Left lobe of liver (tissue), 2 donors: ENCODE measurements around the gene NEDD4L. TPM values are rescaled to one million over a fixed set of nuclear protein-coding genes. Genes with fewer than 3 reads are reported as not detected.
"Not testable (repeated sequence)": the region's sequence is repeated elsewhere in the genome, so short reads cannot be mapped to it uniquely, and the experiment has no call there.

Experiments
- ATAC-seq: fragments of 200-7000 bp; cut with Tn5 transposase; one replicate; pipeline ENCODE4 v1.9.1; 2020; ENCODE audit warnings: mild to moderate bottlenecking, moderate library complexity
- DNase-seq: peaks from one replicate; pipeline ENCODE4 v3.0.0-alpha.2; 2020; ENCODE audit warnings: low spot score
- total RNA-seq: library from RNA; stranded (reverse); gene quantifications from one replicate; pipeline ENCODE4 v1.2.1, GENCODE V29; 2021
- donor health status: DM: no; HTN: no; CAD: no; lungs with moderate emphysema.
- donor health status: DM: no; HTN: yes; CAD: no.

The NEDD4L gene
- total RNA-seq, 1 donor from 2014 or later = 22.3 TPM

- no peak for DNase-seq
- ATAC-seq = no peak
Observed at GRCh38 chr18:58360324-58360723, 316.3 kb downstream of the NEDD4L start.

- DNase-seq (no peak), ATAC-seq (peak; percentile 35)
Observed at GRCh38 chr18:58361212-58361611, 317.2 kb downstream of the NEDD4L start.

GRCh38 chr18:58362027-58362575 lies 318.1 kb downstream of the NEDD4L start:
- no peak for DNase-seq
- peak; percentile 71 for ATAC-seq

- ATAC-seq = peak; percentile 76
- no peak for DNase-seq
Observed at GRCh38 chr18:58362829-58363271, 318.8 kb downstream of the NEDD4L start.

GRCh38 chr18:58363767-58364540 lies 319.9 kb downstream of the NEDD4L start:
- ATAC-seq = no peak
- DNase-seq = no peak

GRCh38 chr18:58364876-58365528 lies 321.0 kb downstream of the NEDD4L start:
- DNase-seq = no peak
- no peak for ATAC-seq

- ATAC-seq (no peak), DNase-seq (no peak)
Observed at GRCh38 chr18:58367425-58368140, 323.6 kb downstream of the NEDD4L start.

- DNase-seq (no peak), ATAC-seq (no peak)
Observed at GRCh38 chr18:58369616-58370015, 325.6 kb downstream of the NEDD4L start.

- no peak for ATAC-seq
- no peak for DNase-seq
Observed at GRCh38 chr18:58370038-58370580, 326.1 kb downstream of the NEDD4L start.

- ATAC-seq (no peak), DNase-seq (no peak)
Observed at GRCh38 chr18:58370612-58371011, 326.6 kb downstream of the NEDD4L start.

- ATAC-seq = no peak
- DNase-seq = no peak
Observed at GRCh38 chr18:58373481-58373880, 329.5 kb downstream of the NEDD4L start.

GRCh38 chr18:58375051-58375450 lies 331.0 kb downstream of the NEDD4L start:
- ATAC-seq = no peak
- no peak for DNase-seq

- DNase-seq (no peak), ATAC-seq (no peak)
Observed at GRCh38 chr18:58378411-58379379, 334.7 kb downstream of the NEDD4L start.

GRCh38 chr18:58379443-58379842 lies 335.4 kb downstream of the NEDD4L start:
- DNase-seq = no peak

GRCh38 chr18:58380113-58380512 lies 336.1 kb downstream of the NEDD4L start:
- not testable (repeated sequence) for ATAC-seq, DNase-seq

More at GRCh38 chr18:58379443-58379842, 335.4 kb downstream of the NEDD4L start:
- no peak for ATAC-seq

- DNase-seq (no peak), ATAC-seq (no peak)
Observed at GRCh38 chr18:58381676-58382411, 337.8 kb downstream of the NEDD4L start.

- no peak for ATAC-seq
- DNase-seq = no peak
Observed at GRCh38 chr18:58382446-58382845, 338.4 kb downstream of the NEDD4L start.

GRCh38 chr18:58385472-58385871 lies 341.4 kb downstream of the NEDD4L start:
- DNase-seq (peak; percentile 35), ATAC-seq (no peak)

- peak; percentile 18 for DNase-seq
- no peak for ATAC-seq
Observed at GRCh38 chr18:58386780-58387179, 342.8 kb downstream of the NEDD4L start.
